Measurements from ENCODE around the gene CLBA1.

CLBA1 gene

GRCh38 chr14:104956290-104956890, 29.2 kb upstream of the CLBA1 start:
- Histone ChIP-seq H3K4me2 (ENCODE audit: low read depth, low read length) (no peak overlapping the region), H3F3A (ENCODE audit: insufficient read depth, low read length) (no peaks in the 10 kb centered on the region), H3K9me3 (replicated peaks; ENCODE audit: insufficient read depth, low read length) (no peaks in the 10 kb centered on the region), H3K9ac (ENCODE audit: low read length) (no peak overlapping the region), H3K27me3 (replicated peaks; ENCODE audit: insufficient read depth, low read length) (peaks cover 59% of the 10 kb centered on the region), H3K4me1 (ENCODE audit: low read length) (no peaks in the 10 kb centered on the region), H3K9me2 (replicated peaks; ENCODE audit: insufficient read depth, low read length) (no peaks in the 10 kb centered on the region), H3K36me3 (replicated peaks; ENCODE audit: insufficient read depth, low read length) (no peaks in the 10 kb centered on the region), H4K20me1 (ENCODE audit: insufficient read depth, low read length) (no peaks in the 10 kb centered on the region), H2AFZ (ENCODE audit: low read length) (no peak overlapping the region), H3K27ac (ENCODE audit: low read length) (no peak overlapping the region), H3K79me2 (ENCODE audit: low read length) (no peaks in the 10 kb centered on the region), H3K4me3 (ENCODE audit: low read length) (no peak overlapping the region)
- no peak for TF ChIP-seq EZH2 (optimal IDR thresholded peaks at IDR 0.05; ENCODE audit: low read depth, low read length)
- TF ChIP-seq EZH2phosphoT487 (IDR thresholded peaks at IDR 0.05; ENCODE audit: low read length) = no peak
- TF ChIP-seq CTCF (IDR thresholded peaks at IDR 0.05; ENCODE audit: low read length) = no peak
- no peak for DNase-seq

GRCh38 chr14:104957146-104958113, 28.2 kb upstream of the CLBA1 start:
- Histone ChIP-seq H3K4me3 (ENCODE audit: low read length) (no peak overlapping the region), H3K9ac (ENCODE audit: low read length) (no peak overlapping the region), H3K4me2 (ENCODE audit: low read depth, low read length) (no peak overlapping the region), H3K4me1 (ENCODE audit: low read length) (no peaks in the 10 kb centered on the region), H3K9me3 (replicated peaks; ENCODE audit: insufficient read depth, low read length) (no peaks in the 10 kb centered on the region), H4K20me1 (ENCODE audit: insufficient read depth, low read length) (no peaks in the 10 kb centered on the region), H3K27ac (ENCODE audit: low read length) (no peak overlapping the region), H3K36me3 (replicated peaks; ENCODE audit: insufficient read depth, low read length) (no peaks in the 10 kb centered on the region), H3K79me2 (ENCODE audit: low read length) (no peaks in the 10 kb centered on the region), H3K9me2 (replicated peaks; ENCODE audit: insufficient read depth, low read length) (no peaks in the 10 kb centered on the region), H3F3A (ENCODE audit: insufficient read depth, low read length) (no peaks in the 10 kb centered on the region), H2AFZ (ENCODE audit: low read length) (no peak overlapping the region), H3K27me3 (replicated peaks; ENCODE audit: insufficient read depth, low read length) (peaks cover 56% of the 10 kb centered on the region)
- TF ChIP-seq CTCF (IDR thresholded peaks at IDR 0.05; ENCODE audit: low read length) (no peak), EZH2 (optimal IDR thresholded peaks at IDR 0.05; ENCODE audit: low read depth, low read length) (no peak), EZH2phosphoT487 (IDR thresholded peaks at IDR 0.05; ENCODE audit: low read length) (no peak)
- DNase-seq = no peak

GRCh38 chr14:104964546-104964945, 21.0 kb upstream of the CLBA1 start:
- DNase-seq = no peak
- H3K9ac ChIP-seq (ENCODE audit: low read length) = no peak overlapping the region
- H3F3A ChIP-seq (ENCODE audit: insufficient read depth, low read length) = no peaks in the 10 kb centered on the region
- H3K27me3 ChIP-seq (replicated peaks; ENCODE audit: insufficient read depth, low read length) = peaks cover 50% of the 10 kb centered on the region
- H3K4me2 ChIP-seq (ENCODE audit: low read depth, low read length) = no peak overlapping the region
- H3K4me1 ChIP-seq (ENCODE audit: low read length) = no peaks in the 10 kb centered on the region
- no peaks in the 10 kb centered on the region for H4K20me1 ChIP-seq (ENCODE audit: insufficient read depth, low read length)
- no peak overlapping the region for H2AFZ ChIP-seq (ENCODE audit: low read length)
- no peaks in the 10 kb centered on the region for H3K9me3 ChIP-seq (replicated peaks; ENCODE audit: insufficient read depth, low read length)
- TF ChIP-seq EZH2 (optimal IDR thresholded peaks at IDR 0.05; ENCODE audit: low read depth, low read length) (no peak), EZH2phosphoT487 (IDR thresholded peaks at IDR 0.05; ENCODE audit: low read length) (no peak), CTCF (IDR thresholded peaks at IDR 0.05; ENCODE audit: low read length) (no peak)
- no peak overlapping the region for H3K4me3 ChIP-seq (ENCODE audit: low read length)
- H3K9me2 ChIP-seq (replicated peaks; ENCODE audit: insufficient read depth, low read length) = no peaks in the 10 kb centered on the region
- no peaks in the 10 kb centered on the region for H3K36me3 ChIP-seq (replicated peaks; ENCODE audit: insufficient read depth, low read length)
- H3K27ac ChIP-seq (ENCODE audit: low read length) = no peak overlapping the region
- H3K79me2 ChIP-seq (ENCODE audit: low read length) = no peaks in the 10 kb centered on the region

Measured in MM.1S (cell line).